ENCODE results near the gene RTP2.

The RTP2 gene

DNA sequence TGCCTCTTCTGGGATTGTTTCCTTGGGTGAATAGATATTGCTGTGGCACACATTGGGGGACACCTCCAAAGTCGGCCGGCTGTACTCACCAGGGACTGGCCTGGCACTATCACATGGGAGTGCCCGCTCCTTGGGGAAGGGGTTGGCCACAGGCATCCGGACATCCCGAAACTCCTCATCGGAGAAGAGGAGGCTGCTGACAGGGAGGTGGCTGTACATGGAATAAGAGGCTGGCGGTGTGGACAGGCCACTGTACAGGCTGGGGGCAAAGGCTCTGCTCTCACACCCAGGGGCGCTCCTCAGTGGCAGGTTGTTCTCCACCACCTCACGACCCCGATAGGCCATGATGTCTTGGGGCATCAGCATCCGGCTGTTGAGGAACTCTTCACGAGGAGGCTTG, 27.2 kb upstream of the RTP2 start:
- no peak for DNase-seq (ENCODE audit: low read depth)
- H3K4me3 ChIP-seq (ENCODE audit: low read length): no peak overlapping the region
- TF ChIP-seq, protein P1, sequence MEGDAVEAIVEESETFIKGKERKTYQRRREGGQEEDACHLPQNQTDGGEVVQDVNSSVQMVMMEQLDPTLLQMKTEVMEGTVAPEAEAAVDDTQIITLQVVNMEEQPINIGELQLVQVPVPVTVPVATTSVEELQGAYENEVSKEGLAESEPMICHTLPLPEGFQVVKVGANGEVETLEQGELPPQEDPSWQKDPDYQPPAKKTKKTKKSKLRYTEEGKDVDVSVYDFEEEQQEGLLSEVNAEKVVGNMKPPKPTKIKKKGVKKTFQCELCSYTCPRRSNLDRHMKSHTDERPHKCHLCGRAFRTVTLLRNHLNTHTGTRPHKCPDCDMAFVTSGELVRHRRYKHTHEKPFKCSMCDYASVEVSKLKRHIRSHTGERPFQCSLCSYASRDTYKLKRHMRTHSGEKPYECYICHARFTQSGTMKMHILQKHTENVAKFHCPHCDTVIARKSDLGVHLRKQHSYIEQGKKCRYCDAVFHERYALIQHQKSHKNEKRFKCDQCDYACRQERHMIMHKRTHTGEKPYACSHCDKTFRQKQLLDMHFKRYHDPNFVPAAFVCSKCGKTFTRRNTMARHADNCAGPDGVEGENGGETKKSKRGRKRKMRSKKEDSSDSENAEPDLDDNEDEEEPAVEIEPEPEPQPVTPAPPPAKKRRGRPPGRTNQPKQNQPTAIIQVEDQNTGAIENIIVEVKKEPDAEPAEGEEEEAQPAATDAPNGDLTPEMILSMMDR (conservative IDR thresholded peaks at IDR 0.05; ENCODE audit: low read depth, low read length): no peak

DNA sequence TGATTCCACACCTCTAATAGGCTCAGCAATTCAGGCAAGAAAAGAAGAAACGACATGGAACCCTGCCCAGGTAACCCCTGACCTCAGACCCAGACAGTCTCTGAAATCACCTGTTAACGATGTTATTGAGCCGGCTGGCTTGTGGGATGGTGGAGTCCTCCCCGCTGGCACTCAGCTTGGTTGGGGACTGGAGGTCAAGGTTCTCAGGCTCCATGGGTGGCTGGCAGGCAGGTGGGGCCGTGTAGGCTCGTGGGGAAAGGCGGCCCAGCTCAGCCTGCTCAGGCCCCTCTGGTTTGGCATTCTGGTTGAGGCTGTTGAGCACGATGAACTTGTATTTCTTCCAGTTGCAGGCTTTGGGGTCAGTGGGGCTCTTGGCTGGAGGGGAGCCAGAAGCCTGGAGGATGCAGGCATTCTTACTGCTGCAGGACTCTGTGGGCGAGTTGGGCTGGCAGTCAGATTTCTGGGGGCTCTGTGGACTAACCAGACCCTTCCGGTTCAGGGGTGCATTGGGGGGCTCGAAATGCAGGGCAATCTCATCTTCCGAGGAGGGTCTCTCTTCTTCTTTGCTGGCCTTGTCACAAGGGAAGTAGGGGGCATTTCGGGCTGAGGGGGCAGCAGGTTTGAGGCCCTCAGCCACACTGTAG, 26.7 kb upstream of the RTP2 start:
- DNase-seq (ENCODE audit: low read depth): no peak
- no peak overlapping the region for H3K4me3 ChIP-seq (ENCODE audit: low read length)
- TF ChIP-seq, protein P1 (conservative IDR thresholded peaks at IDR 0.05; ENCODE audit: low read depth, low read length): no peak

DNA sequence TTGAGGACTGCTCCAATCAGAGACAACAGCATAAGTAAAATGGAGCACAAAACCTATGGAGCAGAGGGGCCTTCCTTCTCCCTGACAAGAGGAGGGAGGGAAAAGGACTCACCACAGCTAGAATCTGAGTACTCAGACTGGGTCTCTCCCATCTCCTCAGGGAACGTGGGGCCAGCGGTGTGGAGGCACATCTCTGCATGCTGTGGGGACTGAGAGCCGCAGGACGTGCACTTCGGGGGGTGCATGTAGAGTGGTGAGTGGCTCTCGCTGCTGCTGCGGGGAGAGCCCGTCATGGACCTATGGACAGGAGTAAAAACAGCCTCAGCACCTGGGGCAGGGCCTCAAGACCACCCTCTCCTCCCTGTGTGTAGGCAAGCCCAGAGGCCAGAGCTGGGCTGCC, 25.9 kb upstream of the RTP2 start:
- no peak for DNase-seq (ENCODE audit: low read depth)
- H3K4me3 ChIP-seq (ENCODE audit: low read length): no peak overlapping the region
- TF ChIP-seq, protein P1 (conservative IDR thresholded peaks at IDR 0.05; ENCODE audit: low read depth, low read length): no peak

DNA sequence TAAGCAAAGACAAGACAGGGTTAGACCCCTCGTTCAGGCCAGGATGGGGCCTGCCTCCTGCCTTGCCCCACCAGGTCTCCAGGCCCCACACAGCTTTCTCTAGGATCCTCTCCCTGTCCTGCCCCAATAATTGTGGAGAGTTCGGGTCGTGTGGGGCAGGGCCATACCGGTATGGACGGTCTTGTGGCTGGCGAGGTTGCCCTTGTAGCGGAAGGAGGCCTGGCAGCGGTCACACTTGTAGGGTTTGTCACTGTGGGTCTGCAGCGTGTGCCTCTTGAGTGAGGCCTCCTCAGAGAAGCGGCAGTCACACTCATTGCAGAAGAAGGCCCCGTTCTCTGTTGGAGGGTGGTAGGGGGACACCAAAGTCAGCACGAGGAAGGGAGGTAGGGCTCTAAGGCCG, 24.2 kb upstream of the RTP2 start:
- DNase-seq (ENCODE audit: low read depth): no peak
- H3K4me3 ChIP-seq (ENCODE audit: low read length): no peak overlapping the region
- TF ChIP-seq, protein P1 (conservative IDR thresholded peaks at IDR 0.05; ENCODE audit: low read depth, low read length): no peak

DNA sequence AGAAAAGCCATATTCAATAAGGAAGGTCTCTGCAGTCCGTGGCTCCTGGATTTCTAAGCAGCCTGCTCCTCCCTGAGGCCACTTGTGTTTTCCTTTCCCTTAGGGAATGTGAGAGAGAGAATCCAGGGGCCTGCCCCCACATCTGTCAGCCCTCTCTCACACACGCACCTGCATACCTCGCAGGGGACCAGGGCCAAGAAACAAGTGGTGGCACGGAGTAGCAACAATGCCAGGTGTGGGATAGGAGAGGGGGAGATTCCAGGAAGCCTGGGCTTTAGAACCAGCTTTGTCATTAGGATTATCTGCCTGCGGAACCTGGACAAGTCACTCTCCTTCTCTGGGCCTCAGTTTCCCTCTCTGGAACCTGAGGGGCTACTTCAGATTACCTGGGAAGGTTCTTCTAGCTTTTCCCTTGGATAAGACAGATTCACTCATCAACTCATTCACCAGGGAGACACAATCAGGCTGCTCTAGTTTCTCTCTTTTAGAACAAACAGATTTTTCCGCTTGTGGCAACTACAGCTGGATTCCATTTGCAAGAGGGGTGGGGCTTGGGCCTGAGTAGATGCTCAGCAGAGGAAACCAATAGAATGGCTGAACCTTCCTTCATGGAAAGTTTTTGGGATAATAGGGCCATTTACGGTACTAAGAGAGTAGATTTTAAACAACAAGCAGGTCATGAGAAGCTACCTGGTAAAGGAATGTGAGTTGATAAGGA, 23.5 kb upstream of the RTP2 start:
- DNase-seq (ENCODE audit: low read depth): no peak
- no peak overlapping the region for H3K4me3 ChIP-seq (ENCODE audit: low read length)
- TF ChIP-seq, protein P1 (conservative IDR thresholded peaks at IDR 0.05; ENCODE audit: low read depth, low read length): no peak

DNA sequence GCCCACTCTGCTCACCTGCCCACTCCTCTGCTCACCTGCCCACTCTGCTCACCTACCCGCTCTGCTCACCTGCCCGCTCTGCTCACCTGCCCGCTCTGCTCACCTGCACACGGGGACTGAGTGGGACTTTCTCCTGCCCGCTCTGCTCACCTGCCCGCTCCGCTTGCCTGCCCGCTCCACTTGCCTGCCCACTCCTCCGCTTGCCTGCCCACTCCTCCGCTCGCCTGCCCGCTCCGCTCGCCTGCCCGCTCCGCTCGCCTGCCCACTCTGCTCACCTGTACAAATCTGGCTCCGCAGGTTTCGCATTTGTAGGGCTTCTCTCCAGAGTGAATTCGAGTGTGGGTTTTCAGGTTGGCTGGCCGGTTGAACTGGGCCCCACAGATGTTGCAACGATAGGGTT, 22.9 kb upstream of the RTP2 start:
- DNase-seq (ENCODE audit: low read depth): no peak
- H3K4me3 ChIP-seq (ENCODE audit: low read length): no peak overlapping the region
- TF ChIP-seq, protein P1 (conservative IDR thresholded peaks at IDR 0.05; ENCODE audit: low read depth, low read length): no peak

DNA sequence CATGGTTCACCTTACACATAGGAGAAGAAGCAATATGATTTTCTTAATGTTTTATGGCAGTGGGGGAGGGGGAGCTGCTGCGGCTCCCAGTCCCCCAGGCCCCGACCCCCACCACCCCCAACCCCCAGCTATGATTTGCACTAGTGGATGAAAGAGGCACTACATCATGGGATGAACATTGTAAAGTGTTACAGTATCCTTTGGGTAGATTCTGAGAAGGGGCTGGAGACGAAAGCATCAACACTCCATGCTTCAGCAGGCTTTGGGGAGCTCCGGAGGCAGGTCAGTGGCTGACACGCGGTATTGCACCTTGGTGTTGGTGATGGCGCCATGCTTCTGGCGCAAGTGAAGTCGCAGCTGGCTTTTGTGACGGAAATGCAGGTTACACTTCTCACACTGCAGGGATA, 19.9 kb upstream of the RTP2 start:
- no peak for DNase-seq (ENCODE audit: low read depth)
- no peak overlapping the region for H3K4me3 ChIP-seq (ENCODE audit: low read length)
- TF ChIP-seq, protein P1 (conservative IDR thresholded peaks at IDR 0.05; ENCODE audit: low read depth, low read length): peak; percentile 8

Measured in retinal pigment epithelial cell (primary cell).